Skeletal muscle tissue (tissue), 4 donors: ENCODE measurements around the gene MEP1A. TPM values are rescaled to one million over a fixed set of nuclear protein-coding genes. Genes with fewer than 3 reads are reported as not detected.
"Not testable (repeated sequence)": the region's sequence is repeated elsewhere in the genome, so short reads cannot be mapped to it uniquely, and the experiment has no call there.

ENCODE experiments used
- H3K27ac ChIP-seq: one replicate; pipeline ENCODE4 v1.7.0; 2013; ENCODE audit warnings: mild to moderate bottlenecking, low read depth, low read length, inconsistent platforms
- H3K27me3 ChIP-seq, 3 donors: one replicate each; pipeline ENCODE4 v1.7.0; 2013; ENCODE audit warnings: low read length in 3 of 3; ENCODE audit not compliant: control insufficient read depth in 3 of 3, insufficient read depth in 3 of 3
- H3K36me3 ChIP-seq, 3 donors: one replicate each; pipeline ENCODE4 v1.7.0; 2013; ENCODE audit warnings: low read length in 3 of 3; ENCODE audit not compliant: control insufficient read depth in 3 of 3, insufficient read depth in 3 of 3
- H3K4me1 ChIP-seq, 3 donors: one replicate each; pipeline ENCODE4 v1.7.0; 2013; ENCODE audit warnings: low read length in 3 of 3, mild to moderate bottlenecking in 3 of 3; ENCODE audit not compliant: control insufficient read depth in 3 of 3, insufficient read depth in 3 of 3
- H3K4me3 ChIP-seq, 3 donors: one replicate each; pipeline ENCODE4 v1.7.0; 2013; ENCODE audit warnings: low read length in 3 of 3
- H3K9ac ChIP-seq, 3 donors: one replicate each; pipeline ENCODE4 v1.7.0; 2013; ENCODE audit warnings: low read length in 3 of 3, mild to moderate bottlenecking in 3 of 3, moderate library complexity in 2 of 3, low read depth in 1 of 3
- H3K9me3 ChIP-seq, 3 donors: one replicate each; pipeline ENCODE4 v1.7.0; 2013; ENCODE audit warnings: low read length in 3 of 3; ENCODE audit not compliant: control insufficient read depth in 3 of 3
- total RNA-seq: library from RNA; depleted of rRNA; stranded (reverse); fragments of >200 nt; gene quantifications from one replicate; pipeline ENCODE4 v1.2.3, GENCODE V29; 2014
- donor health status: Osteomylitis.

The MEP1A gene
- total RNA-seq, 1 donor from 2014 or later = not detected

DNA sequence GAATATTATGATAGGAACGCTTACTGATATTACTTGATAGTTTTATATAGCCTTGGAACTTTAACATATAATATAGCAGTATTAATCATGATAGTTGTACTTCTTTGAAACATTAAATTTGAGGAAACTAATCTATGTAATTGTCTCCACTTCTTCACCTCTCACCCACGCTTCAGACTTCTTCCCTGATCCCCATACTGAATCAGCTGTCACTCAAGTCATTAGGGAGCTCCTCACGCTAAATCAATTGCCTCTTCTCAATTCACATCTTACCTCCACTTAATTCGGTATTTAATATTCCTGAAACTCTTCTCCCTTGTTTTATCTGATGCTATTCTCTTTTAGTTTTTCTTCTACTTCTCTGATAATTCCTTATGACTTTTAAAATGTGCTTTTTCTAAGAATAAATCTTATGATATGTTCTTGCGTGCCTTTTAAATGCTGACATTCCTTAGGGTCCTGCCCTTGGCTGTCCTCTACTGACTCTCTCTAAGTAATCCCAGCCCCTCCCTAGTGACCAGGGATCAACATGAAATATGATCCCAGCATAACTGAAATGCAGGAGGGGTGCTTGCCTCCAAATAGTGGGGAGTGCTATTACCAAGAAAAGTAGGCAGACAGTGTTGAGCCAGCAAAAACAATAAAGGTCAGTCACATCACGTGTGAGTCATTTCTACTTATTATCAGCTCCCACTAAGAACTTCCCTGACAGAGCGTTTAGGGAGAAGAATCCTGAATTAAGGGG, 36.5 kb upstream of the MEP1A start:
- Histone ChIP-seq H3K4me1 (peaks cover 11 to 16% (median 12%) of the 10 kb centered on the region in 3 donors), H3K9me3 (no peaks in the 10 kb centered on the region), H3K27me3 (no peaks in the 10 kb centered on the region), H3K9ac (peak overlapping the region in 1 of 3 donors; percentile 22), H3K4me3 (peak overlapping the region in 1 of 3 donors; percentile 2), H3K36me3 (no peaks in the 10 kb centered on the region), H3K27ac (no peak overlapping the region)

- peak overlapping the region in 1 of 3 donors; percentile 22 for H3K9ac ChIP-seq
- H3K9me3 ChIP-seq = no peaks in the 10 kb centered on the region
- no peaks in the 10 kb centered on the region for H3K36me3 ChIP-seq
- H3K27ac ChIP-seq = no peak overlapping the region
- H3K4me1 ChIP-seq = peaks cover 11 to 16% (median 12%) of the 10 kb centered on the region in 3 donors
- H3K4me3 ChIP-seq = peak overlapping the region in 1 of 3 donors; percentile 2
- H3K27me3 ChIP-seq = no peaks in the 10 kb centered on the region
These were observed 36.0 kb upstream of the MEP1A start for GRCh38 chr6:46757214-46757596.

GRCh38 chr6:46758960-46759753, 34.0 kb upstream of the MEP1A start:
- Histone ChIP-seq H3K27me3 (no peaks in the 10 kb centered on the region), H3K9ac (no peak overlapping the region), H3K27ac (no peak overlapping the region), H3K36me3 (no peaks in the 10 kb centered on the region), H3K4me3 (no peak overlapping the region), H3K9me3 (no peaks in the 10 kb centered on the region), H3K4me1 (peaks cover 11 to 16% (median 12%) of the 10 kb centered on the region in 3 donors)

- Histone ChIP-seq H3K4me3 (no peak overlapping the region), H3K27ac (no peak overlapping the region), H3K9me3 (no peaks in the 10 kb centered on the region), H3K9ac (no peak overlapping the region), H3K36me3 (no peaks in the 10 kb centered on the region), H3K27me3 (no peaks in the 10 kb centered on the region), H3K4me1 (peaks cover 11 to 16% (median 12%) of the 10 kb centered on the region in 3 donors)
These were observed 32.3 kb upstream of the MEP1A start for GRCh38 chr6:46760925-46761324.

- no peak overlapping the region for H3K27ac ChIP-seq
- no peak overlapping the region for H3K4me3 ChIP-seq
These were observed 29.7 kb upstream of the MEP1A start for GRCh38 chr6:46763466-46763865.

GRCh38 chr6:46764280-46764679, 28.9 kb upstream of the MEP1A start:
- H3K9ac ChIP-seq, H3K4me3 ChIP-seq, H3K9me3 ChIP-seq, H3K4me1 ChIP-seq, H3K27ac ChIP-seq, H3K27me3 ChIP-seq, H3K36me3 ChIP-seq: not testable (repeated sequence)

More at GRCh38 chr6:46763466-46763865, 29.7 kb upstream of the MEP1A start:
- H3K9me3 ChIP-seq = no peaks in the 10 kb centered on the region
- no peak overlapping the region for H3K9ac ChIP-seq
- peaks cover 0 to 6% (median 2%) of the 10 kb centered on the region in 3 donors for H3K4me1 ChIP-seq
- no peaks in the 10 kb centered on the region for H3K36me3 ChIP-seq
- H3K27me3 ChIP-seq = no peaks in the 10 kb centered on the region

GRCh38 chr6:46764961-46765360, 28.2 kb upstream of the MEP1A start:
- no peaks in the 10 kb centered on the region for H3K36me3 ChIP-seq
- H3K9me3 ChIP-seq = no peaks in the 10 kb centered on the region
- H3K4me3 ChIP-seq = no peak overlapping the region
- H3K27ac ChIP-seq = no peak overlapping the region
- H3K4me1 ChIP-seq = peaks cover 0 to 6% (median 2%) of the 10 kb centered on the region in 3 donors
- H3K27me3 ChIP-seq = no peaks in the 10 kb centered on the region
- no peak overlapping the region for H3K9ac ChIP-seq

DNA sequence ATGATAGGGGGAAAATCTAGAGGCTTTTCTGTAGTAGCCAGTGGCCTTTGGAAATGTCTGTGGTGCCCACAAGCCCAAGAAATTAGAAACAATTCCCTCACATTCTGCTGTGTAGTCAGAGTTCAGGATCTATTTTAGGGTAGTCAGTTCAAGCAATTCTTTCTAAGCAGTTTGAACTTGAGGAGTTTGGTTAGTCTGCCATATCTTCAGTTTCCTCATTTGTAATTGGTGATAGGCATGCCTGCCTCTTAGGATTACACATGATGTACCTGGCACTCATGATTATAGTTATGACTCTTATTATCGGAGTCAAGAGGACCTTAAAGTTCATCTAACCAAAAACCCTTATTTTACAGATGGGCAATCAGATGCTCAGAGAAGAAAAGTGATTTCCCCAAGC, 21.2 kb upstream of the MEP1A start:
- H3K36me3 ChIP-seq = no peaks in the 10 kb centered on the region
- H3K27ac ChIP-seq = peak overlapping the region; percentile 66
- no peaks in the 10 kb centered on the region for H3K27me3 ChIP-seq
- H3K4me1 ChIP-seq = peaks cover 5 to 15% (median 11%) of the 10 kb centered on the region in 3 donors
- no peak overlapping the region for H3K4me3 ChIP-seq
- H3K9me3 ChIP-seq = peaks cover 0 to 2% (median 0%) of the 10 kb centered on the region in 3 donors
- no peak overlapping the region for H3K9ac ChIP-seq

DNA sequence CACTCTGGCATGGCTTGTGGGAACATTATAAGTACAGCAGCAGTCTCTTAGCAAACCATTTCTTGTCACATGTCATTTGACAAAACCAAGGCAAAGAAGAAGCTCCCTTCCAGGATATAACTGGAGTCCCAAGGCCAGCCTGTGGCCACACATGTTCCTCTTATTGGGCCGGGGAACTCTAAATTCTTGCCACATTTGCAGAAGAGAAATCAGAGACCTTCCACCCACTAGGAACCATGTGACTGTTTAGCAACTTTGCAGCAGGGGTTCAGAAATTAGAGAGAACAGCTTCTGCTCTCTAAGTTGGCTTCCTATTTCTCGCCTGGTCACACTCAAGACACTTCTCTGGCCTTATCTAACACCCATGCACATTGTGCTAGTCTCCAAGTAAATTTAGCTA, 20.4 kb upstream of the MEP1A start:
- H3K36me3 ChIP-seq = no peaks in the 10 kb centered on the region
- peak overlapping the region; percentile 66 for H3K27ac ChIP-seq
- H3K9me3 ChIP-seq = peaks cover 0 to 2% (median 0%) of the 10 kb centered on the region in 3 donors
- H3K9ac ChIP-seq = no peak overlapping the region
- H3K27me3 ChIP-seq = no peaks in the 10 kb centered on the region
- peaks cover 5 to 15% (median 11%) of the 10 kb centered on the region in 3 donors for H3K4me1 ChIP-seq
- no peak overlapping the region for H3K4me3 ChIP-seq
